ENCODE results near the gene PFAS. TPM values are rescaled to one million over a fixed set of nuclear protein-coding genes. Genes with fewer than 3 reads are reported as not detected.
A peak's percentile ranks its signal among the peaks of the same experiment; 100 is the strongest.

The PFAS gene
- total and polyA plus RNA-seq, 2 of the 8 experiments (the other 6 are each of a cell fraction or from before 2014, with no cell fraction given): 88.4 to 248 TPM

- TF ChIP-seq CBX8 (IDR thresholded peaks at IDR 0.05; ENCODE audit: borderline replicate concordance, low read depth, low read length) (no peak), RBBP5 (IDR thresholded peaks at IDR 0.05; ENCODE audit: borderline replicate concordance, low read depth, low read length) (peak; percentile 84)
Observed at GRCh38 chr17:8248751-8249607, at the start of gene PFAS (continued).
